SJSA1 (cell line): ENCODE measurements around the gene HOXB7. TPM values are rescaled to one million over a fixed set of nuclear protein-coding genes. Genes with fewer than 3 reads are reported as not detected.

Experiments
- DNase-seq, 2 experiments: peaks; one replicate each; pipeline ENCODE4 v3.0.0-alpha.2; 2015 to 2020; ENCODE audit warnings: low spot score in 2 of 2, low read depth in 1 of 2
- H3K27ac ChIP-seq: fragments of 250-450 bp; sonication (Bioruptor Pico); 2 replicates; pipeline ENCODE4 v1.5.1; 2020; ENCODE audit warnings: mild to moderate bottlenecking, moderate library complexity
- H3K27me3 ChIP-seq: fragments of 250-450 bp; sonication (Bioruptor Pico); replicated peaks from 2 replicates; pipeline ENCODE4 v1.5.1; 2020; ENCODE audit warnings: mild to moderate bottlenecking, moderate library complexity
- H3K36me3 ChIP-seq: fragments of 250-450 bp; sonication (Bioruptor Pico); 2 replicates; pipeline ENCODE4 v1.5.1; 2020; ENCODE audit warnings: mild to moderate bottlenecking
- H3K4me1 ChIP-seq: fragments of 250-450 bp; sonication (Bioruptor Pico); replicated peaks from 2 replicates; pipeline ENCODE4 v1.6.1; 2021; ENCODE audit warnings: mild to moderate bottlenecking
- H3K4me3 ChIP-seq: fragments of 250-450 bp; sonication (Bioruptor Pico); 2 replicates; pipeline ENCODE4 v1.5.1; 2020; ENCODE audit warnings: mild to moderate bottlenecking
- H3K9me3 ChIP-seq: fragments of 250-450 bp; sonication (Bioruptor Pico); replicated peaks from 2 replicates; pipeline ENCODE4 v1.5.1; 2020; ENCODE audit warnings: mild to moderate bottlenecking
- total RNA-seq: library from RNA; depleted of rRNA; stranded (reverse); fragments of >200 nt; shearing (Covaris generic); gene quantifications from 2 replicates; pipeline ENCODE4 v1.2.3, GENCODE V29; 2014

The HOXB7 gene
- total RNA-seq, 1 experiment from 2014 or later, result 23.0 TPM

- Histone ChIP-seq H3K36me3 (no peaks in the 10 kb centered on the region), H3K27ac (no peak overlapping the region), H3K4me3 (no peak overlapping the region), H3K9me3 (no peaks in the 10 kb centered on the region), H3K27me3 (peaks cover 98% of the 10 kb centered on the region), H3K4me1 (peaks cover 6% of the 10 kb centered on the region)
- no peak for DNase-seq
Measured at GRCh38 chr17:48630925-48631692, 20.3 kb upstream of the HOXB7 start.

DNA sequence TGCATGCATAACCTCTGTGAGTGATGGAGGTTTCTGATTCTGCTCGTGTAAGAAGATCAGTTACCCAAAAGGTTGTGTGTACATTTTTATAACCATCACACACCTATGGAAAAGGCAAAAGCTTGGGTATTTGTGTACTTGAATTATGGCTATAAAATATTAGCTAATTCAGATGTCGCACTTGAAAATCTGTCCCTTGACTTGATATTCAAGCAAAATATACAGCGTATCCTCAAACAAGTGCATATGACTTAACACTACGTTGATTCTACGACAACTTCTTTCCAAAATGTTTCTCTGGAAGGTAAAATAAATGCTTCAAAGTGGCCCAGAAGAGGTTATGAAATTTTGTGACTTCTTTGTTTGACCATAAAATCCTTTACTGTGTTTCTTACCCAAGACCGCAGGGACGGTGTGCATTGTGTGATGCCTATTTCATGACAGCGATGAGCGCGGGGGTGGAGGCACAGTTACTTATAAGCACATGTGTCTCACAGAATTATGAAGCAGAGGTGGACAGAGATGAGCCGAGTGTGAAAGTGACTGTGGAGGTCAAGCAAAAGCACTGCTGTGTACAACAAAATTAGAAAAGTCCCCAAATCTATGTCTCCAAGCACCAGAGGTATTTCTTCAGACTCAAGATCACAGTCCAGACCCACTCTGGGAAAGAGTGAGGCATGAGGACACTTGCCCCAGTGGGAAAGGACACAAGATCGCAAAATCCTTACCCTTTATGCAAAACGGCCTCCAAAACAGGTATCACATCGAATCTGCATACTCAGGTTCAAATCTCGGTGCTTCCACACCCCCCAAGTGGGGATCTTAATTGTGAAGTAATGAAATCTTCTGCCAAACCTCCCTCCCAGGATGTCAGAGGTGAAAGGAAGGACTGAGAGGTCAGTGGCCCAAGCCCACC, 19.4 kb upstream of the HOXB7 start:
- H3K4me3 ChIP-seq, result no peak overlapping the region
- no peaks in the 10 kb centered on the region for H3K36me3 ChIP-seq
- no peak overlapping the region for H3K27ac ChIP-seq
- no peak for DNase-seq
- H3K9me3 ChIP-seq, result no peaks in the 10 kb centered on the region
- H3K4me1 ChIP-seq, result peaks cover 14% of the 10 kb centered on the region
- peaks cover 98% of the 10 kb centered on the region for H3K27me3 ChIP-seq

- Histone ChIP-seq H3K27me3 (peaks cover 98% of the 10 kb centered on the region), H3K27ac (no peak overlapping the region), H3K36me3 (no peaks in the 10 kb centered on the region), H3K4me3 (no peak overlapping the region), H3K9me3 (no peaks in the 10 kb centered on the region), H3K4me1 (peaks cover 20% of the 10 kb centered on the region)
- DNase-seq, result no peak
Measured at GRCh38 chr17:48629411-48629759, 18.6 kb upstream of the HOXB7 start.

DNA sequence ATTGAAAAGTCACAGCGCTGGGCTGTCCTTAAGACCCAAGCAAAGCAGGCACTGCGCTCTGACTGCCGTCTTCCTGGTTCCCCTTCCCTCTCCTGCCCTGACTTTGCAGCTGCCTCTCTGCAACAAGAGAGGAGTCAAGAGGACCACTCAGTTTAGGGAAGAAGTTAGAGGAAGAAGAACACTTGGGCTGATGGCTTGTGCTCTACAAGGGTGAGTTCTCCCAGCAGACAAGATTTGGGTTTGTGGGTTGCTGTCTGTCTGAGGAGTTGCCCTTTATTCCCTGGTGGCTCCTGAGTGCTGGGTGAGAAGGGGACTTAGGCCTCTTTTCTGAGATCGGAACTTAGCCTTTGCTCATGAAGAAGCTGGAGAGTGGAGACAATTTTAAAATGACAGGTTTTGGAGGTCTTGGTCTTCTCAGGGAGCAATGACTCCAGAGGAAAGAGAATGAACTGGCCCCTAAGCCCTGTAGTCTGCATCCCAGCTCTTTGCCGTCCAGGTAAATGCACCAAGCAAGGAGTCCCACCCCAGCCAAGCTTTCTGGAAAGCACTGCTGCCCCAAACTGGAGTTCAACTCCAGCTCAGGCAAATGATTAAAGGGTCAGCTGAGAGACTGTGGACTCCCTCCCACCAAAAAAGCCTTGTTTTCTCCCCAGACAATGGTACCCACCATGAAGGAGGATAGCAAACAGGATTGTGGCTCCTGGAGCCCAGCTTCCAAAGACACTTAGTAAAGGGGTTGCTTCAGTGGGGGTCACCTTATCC, 18.0 kb upstream of the HOXB7 start:
- Histone ChIP-seq H3K4me3 (no peak overlapping the region), H3K4me1 (peaks cover 20% of the 10 kb centered on the region), H3K27ac (no peak overlapping the region), H3K27me3 (peaks cover 98% of the 10 kb centered on the region), H3K9me3 (no peaks in the 10 kb centered on the region), H3K36me3 (no peaks in the 10 kb centered on the region)
- no peak for DNase-seq

DNA sequence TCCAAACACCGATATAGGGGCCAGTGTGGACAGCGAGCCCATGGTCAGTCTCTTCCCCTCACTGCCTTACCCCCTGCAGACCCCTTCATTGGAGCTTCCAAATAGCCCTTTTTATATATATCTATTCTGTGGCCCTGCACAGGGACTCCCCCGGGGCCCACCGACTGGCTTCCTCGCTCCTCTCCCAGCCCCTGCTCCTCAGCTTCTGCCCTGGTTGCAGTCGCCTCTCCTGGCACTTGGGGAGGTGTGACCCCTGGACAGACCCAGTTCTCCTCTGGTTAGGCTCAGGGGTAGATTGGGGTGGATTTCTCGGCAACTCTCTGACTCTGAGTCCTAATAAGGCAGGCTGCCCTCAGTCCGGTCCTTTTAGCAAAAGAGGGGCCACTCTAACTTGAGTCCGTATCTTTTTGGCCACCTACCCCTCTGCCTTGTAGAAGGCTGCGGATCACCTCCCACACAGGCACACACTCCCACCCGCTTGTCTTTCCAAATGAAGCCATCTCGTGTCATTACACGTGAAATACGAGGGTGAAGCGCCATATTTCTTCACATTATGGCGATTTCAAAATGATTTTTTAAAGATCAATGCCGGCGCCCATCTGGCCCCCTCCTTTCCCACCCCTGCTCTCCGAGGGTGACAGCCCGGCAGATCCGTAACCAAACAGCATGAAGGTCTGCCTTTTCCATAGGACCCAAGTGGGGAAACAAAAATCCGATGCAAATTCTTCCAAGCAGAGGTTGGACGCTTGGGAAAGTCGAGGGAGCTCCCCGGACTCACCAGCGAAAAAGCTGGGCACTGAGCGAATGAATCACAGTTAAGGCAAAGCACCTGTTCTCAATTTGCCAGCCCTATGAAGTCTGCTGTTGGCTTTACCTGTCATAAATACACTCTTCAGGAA, 17.1 kb upstream of the HOXB7 start:
- Histone ChIP-seq H3K27me3 (peaks cover 98% of the 10 kb centered on the region), H3K9me3 (no peaks in the 10 kb centered on the region), H3K4me1 (peaks cover 20% of the 10 kb centered on the region), H3K36me3 (no peaks in the 10 kb centered on the region), H3K4me3 (no peak overlapping the region), H3K27ac (no peak overlapping the region)
- no peak for DNase-seq

DNA sequence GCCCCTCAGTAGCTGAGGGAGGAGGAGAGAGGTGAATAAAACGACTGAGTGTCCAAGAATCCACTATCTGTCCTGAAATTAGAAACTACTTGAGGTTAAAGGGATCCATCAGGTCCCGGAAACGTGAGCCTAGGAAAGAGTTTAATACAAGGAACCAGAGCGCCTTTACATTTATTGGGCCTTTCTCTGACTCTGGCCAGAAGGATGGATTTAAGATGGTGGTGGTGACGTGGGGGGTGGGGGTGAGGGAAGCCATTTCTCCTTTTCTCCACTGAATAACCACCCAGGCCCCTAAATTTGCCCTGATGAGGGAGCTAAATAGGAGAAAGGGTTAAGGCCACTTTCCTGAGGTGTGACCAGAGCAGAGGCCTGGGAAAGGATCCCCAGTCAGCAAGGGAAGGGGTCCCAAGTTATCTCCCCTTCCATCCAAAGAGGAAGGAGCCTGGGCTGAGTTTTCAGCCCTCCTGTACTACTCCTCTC, 16.3 kb upstream of the HOXB7 start:
- Histone ChIP-seq H3K4me3 (no peak overlapping the region), H3K27me3 (peaks cover 98% of the 10 kb centered on the region), H3K27ac (no peak overlapping the region), H3K4me1 (peaks cover 20% of the 10 kb centered on the region), H3K9me3 (no peaks in the 10 kb centered on the region), H3K36me3 (no peaks in the 10 kb centered on the region)
- no peak for DNase-seq

GRCh38 chr17:48626245-48627117, 15.7 kb upstream of the HOXB7 start, which contains the start of gene HOXB9:
Gene HOXB9, minus strand, starts transcription at chr17:48626358. Its CDS starts 89 bp downstream, at chr17:48626269.
- peak within 1 kb of the TSS; percentile 25 for H3K4me3 ChIP-seq
- H3K9me3 ChIP-seq, result no peaks in the 10 kb centered on the region
- DNase-seq, result no peak
- H3K4me1 ChIP-seq, result peaks cover 20% of the 10 kb centered on the region
- H3K27me3 ChIP-seq, result peaks cover 98% of the 10 kb centered on the region
- H3K27ac ChIP-seq, result no peak within 1 kb of the TSS
- no peaks in the 10 kb centered on the region for H3K36me3 ChIP-seq

DNA sequence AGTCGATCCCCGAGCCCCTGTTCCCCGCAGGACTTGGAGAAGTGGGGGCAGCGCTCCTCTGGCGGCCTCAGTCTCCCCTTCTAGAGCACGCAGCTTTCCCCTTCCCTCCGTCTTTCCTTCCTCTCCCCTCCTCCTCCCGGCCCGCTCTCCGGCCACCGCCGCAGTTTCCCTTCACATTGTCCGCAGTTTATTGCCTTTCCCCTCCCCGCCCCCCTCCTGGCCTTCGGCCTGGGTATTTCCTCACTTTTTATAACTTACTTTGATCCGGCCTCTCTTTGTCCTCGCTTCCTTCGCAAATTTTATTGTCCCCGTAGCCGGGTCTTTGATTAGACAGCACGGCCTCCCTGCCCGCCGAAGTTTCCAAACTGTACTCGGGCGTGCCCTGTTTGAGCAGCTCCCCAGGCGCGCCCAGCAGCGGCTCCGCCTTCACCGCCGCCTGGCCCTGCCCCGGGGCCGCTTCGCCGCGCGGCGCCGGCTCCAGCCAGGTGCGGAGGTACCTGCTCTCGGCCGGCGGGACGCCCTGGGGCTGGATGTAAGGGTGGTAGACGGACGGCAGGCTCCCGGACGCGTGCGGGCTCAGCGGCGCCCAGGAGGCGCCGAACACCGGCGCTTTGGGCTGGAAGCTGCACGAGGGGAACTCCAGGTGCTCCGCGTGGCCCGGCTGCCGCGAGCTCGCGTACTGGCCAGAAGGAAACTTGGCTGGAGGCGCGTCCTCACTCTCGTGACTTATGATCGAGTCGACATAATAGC, 14.9 kb upstream of the HOXB7 start:
- no peak overlapping the region for H3K27ac ChIP-seq
- H3K27me3 ChIP-seq, result peaks cover 98% of the 10 kb centered on the region
- no peaks in the 10 kb centered on the region for H3K36me3 ChIP-seq
- peak overlapping the region; percentile 25 for H3K4me3 ChIP-seq
- DNase-seq, result peak in 1 of 2 experiments; percentile 51
- no peaks in the 10 kb centered on the region for H3K9me3 ChIP-seq
- H3K4me1 ChIP-seq, result peaks cover 20% of the 10 kb centered on the region

DNA sequence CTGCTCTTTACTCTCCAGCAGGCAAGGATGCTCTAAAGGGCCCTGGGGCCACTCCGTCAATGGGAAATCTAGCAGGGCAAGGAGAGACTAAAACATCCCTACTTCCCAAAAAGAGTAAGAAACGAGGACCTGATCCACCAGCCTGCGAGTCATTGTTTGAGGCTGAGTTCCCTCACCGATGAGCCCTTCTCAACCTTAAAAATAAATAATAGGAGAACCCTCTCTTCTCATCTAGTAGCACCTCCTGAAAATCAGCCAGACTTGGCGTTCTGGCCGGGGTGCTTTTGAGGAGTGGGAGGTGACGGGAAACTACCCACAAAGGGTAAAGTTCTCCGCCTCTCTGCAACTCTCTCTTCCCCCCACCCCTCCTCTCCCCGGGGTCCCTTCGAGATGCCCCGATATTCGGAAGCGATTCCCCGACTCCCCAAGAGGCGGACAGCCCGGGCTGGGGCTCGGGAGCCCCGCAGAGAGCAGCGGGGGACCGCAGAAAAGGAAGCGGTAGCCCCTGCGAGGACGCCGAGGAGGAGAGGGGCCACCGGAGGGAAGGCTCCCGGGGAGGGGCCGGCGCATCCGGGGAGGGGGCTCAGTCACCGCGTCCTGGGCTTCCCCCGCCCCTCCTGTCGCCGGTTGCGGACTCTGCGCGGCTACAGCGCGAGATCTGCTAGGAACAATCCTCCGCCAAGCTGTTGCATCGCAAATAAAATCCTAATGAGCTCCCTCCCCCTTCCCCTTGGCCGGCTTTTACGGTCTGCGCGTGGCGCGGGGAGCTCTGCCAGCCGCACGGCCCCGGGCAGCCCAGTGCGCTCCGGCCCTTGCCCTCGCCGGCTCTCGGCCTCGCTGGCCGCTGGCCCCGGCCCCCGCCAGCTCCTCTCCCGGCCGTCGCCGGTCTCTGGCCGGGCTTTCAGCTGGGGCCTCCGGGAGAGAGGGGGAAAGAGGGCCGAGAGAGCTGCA, 14.0 kb upstream of the HOXB7 start:
- DNase-seq, result peak in 1 of 2 experiments; percentile 50
- Histone ChIP-seq H3K9me3 (no peaks in the 10 kb centered on the region), H3K4me1 (peaks cover 20% of the 10 kb centered on the region), H3K27ac (no peak overlapping the region), H3K4me3 (peak overlapping the region; percentile 25), H3K27me3 (peaks cover 98% of the 10 kb centered on the region), H3K36me3 (no peaks in the 10 kb centered on the region)

- Histone ChIP-seq H3K9me3 (no peaks in the 10 kb centered on the region), H3K4me3 (no peak overlapping the region), H3K27me3 (peaks cover 98% of the 10 kb centered on the region), H3K4me1 (peaks cover 20% of the 10 kb centered on the region), H3K27ac (no peak overlapping the region), H3K36me3 (no peaks in the 10 kb centered on the region)
- DNase-seq, result no peak
Measured at GRCh38 chr17:48624118-48624517, 13.3 kb upstream of the HOXB7 start.

- no peak overlapping the region for H3K4me3 ChIP-seq
- no peak for DNase-seq
- peaks cover 20% of the 10 kb centered on the region for H3K4me1 ChIP-seq
- peaks cover 98% of the 10 kb centered on the region for H3K27me3 ChIP-seq
- no peaks in the 10 kb centered on the region for H3K9me3 ChIP-seq
- H3K36me3 ChIP-seq, result no peaks in the 10 kb centered on the region
- no peak overlapping the region for H3K27ac ChIP-seq
Measured at GRCh38 chr17:48623583-48623982, 12.8 kb upstream of the HOXB7 start.
